ENCODE results near the gene ZNF215. TPM values are rescaled to one million over a fixed set of nuclear protein-coding genes. Genes with fewer than 3 reads are reported as not detected.

The ZNF215 gene
- polyA plus RNA-seq, 1 of the 3 experiments (the other 2 are of a cell fraction): 0.15 TPM

- H3K27ac ChIP-seq (ENCODE audit: low read depth in 2 of 2, low read length in 1 of 2): no peak overlapping the region
- no peaks in the 10 kb centered on the region for H3K9me3 ChIP-seq
- no peaks in the 10 kb centered on the region for H3K9me2 ChIP-seq
- H3K4me3 ChIP-seq (ENCODE audit: low read depth in 2 of 2, low read length in 1 of 2): no peak overlapping the region
- CTCF ChIA-PET: no interaction called here
- no peaks in the 10 kb centered on the region for H3K79me2 ChIP-seq (ENCODE audit: insufficient read depth)
- H4K20me1 ChIP-seq (ENCODE audit: insufficient read depth): no peaks in the 10 kb centered on the region
- H3K27me3 ChIP-seq (ENCODE audit: insufficient read depth): no peaks in the 10 kb centered on the region
- no peaks in the 10 kb centered on the region for H3F3A ChIP-seq (replicated peaks; ENCODE audit: insufficient read depth)
- no peaks in the 10 kb centered on the region for H3K36me3 ChIP-seq (replicated peaks in 1 of 2; ENCODE audit: control insufficient read depth in 1 of 2, insufficient read depth in 2 of 2, low read length in 1 of 2)
- TF ChIP-seq RXRA (IDR thresholded peaks at IDR 0.05; ENCODE audit: borderline replicate concordance, low read depth) (no peak), RFX5 (IDR thresholded peaks at IDR 0.05; ENCODE audit: low read length) (no peak), PBX3 (IDR thresholded peaks at IDR 0.05) (no peak), SIN3A (IDR thresholded peaks at IDR 0.05; ENCODE audit: borderline replicate concordance, low read depth, low read length) (no peak), YY1 (IDR thresholded peaks at IDR 0.05; ENCODE audit: low read depth) (no peak), MAX (IDR thresholded peaks at IDR 0.05; ENCODE audit: low read depth) (no peak), SMC3 (IDR thresholded peaks at IDR 0.05; ENCODE audit: low read depth, low read length) (no peak), JUND (IDR thresholded peaks at IDR 0.05) (no peak), CTCF (IDR thresholded peaks at IDR 0.05) (no peak), MEF2A (IDR thresholded peaks at IDR 0.05; ENCODE audit: borderline replicate concordance, low read depth) (no peak)
- no peak overlapping the region for H2AFZ ChIP-seq (ENCODE audit: low read depth)
- H3K4me2 ChIP-seq: no peak overlapping the region
- WGBS (ENCODE audit: low lambda C conversion rate): 5% methylated on average over 3 of the region's 3 CpGs
- POLR2A ChIA-PET: no interaction called here
- DNase-seq: no peak
- no peak overlapping the region for H3K9ac ChIP-seq
- no peaks in the 10 kb centered on the region for H3K4me1 ChIP-seq (ENCODE audit: control insufficient read depth in 1 of 2, insufficient read depth in 2 of 2, low read depth in 1 of 2, low read length in 1 of 2)
These were observed 14.8 kb upstream of the ZNF215 start for GRCh38 chr11:6911378-6911777.

GRCh38 chr11:6911948-6912347 lies 14.3 kb upstream of the ZNF215 start:
- H3K79me2 ChIP-seq (ENCODE audit: insufficient read depth): no peaks in the 10 kb centered on the region
- ChIA-PET POLR2A (no interaction called here), CTCF (no interaction called here)
- no peak overlapping the region for H3K4me2 ChIP-seq
- no peak overlapping the region for H3K4me3 ChIP-seq (ENCODE audit: low read depth in 2 of 2, low read length in 1 of 2)
- TF ChIP-seq MXI1 (IDR thresholded peaks at IDR 0.05; ENCODE audit: low read depth, low read length) (no peak), FOXJ3 (CRISPR knock-in tag; IDR thresholded peaks at IDR 0.05) (no peak), USF1 (IDR thresholded peaks at IDR 0.05; ENCODE audit: borderline replicate concordance, low read depth) (no peak), ELF1 (IDR thresholded peaks at IDR 0.05) (no peak), GABPA (IDR thresholded peaks at IDR 0.05; ENCODE audit: low read depth) (no peak), EP300 (IDR thresholded peaks at IDR 0.05; ENCODE audit: borderline replicate concordance in 1 of 2, low read depth in 1 of 2, low read length in 1 of 2) (no peak), TAF1 (IDR thresholded peaks at IDR 0.05; ENCODE audit: borderline replicate concordance, low read depth, low read length) (no peak), POLR2AphosphoS5 (IDR thresholded peaks at IDR 0.05; ENCODE audit: low read depth, low read length) (no peak), MEF2A (IDR thresholded peaks at IDR 0.05; ENCODE audit: borderline replicate concordance, low read depth) (no peak), PBX3 (IDR thresholded peaks at IDR 0.05) (no peak), RXRA (IDR thresholded peaks at IDR 0.05; ENCODE audit: borderline replicate concordance, low read depth) (no peak), RAD21 (IDR thresholded peaks at IDR 0.05; ENCODE audit: low read length) (no peak), SMC3 (IDR thresholded peaks at IDR 0.05; ENCODE audit: low read depth, low read length) (no peak), NRF1 (IDR thresholded peaks at IDR 0.05; ENCODE audit: low read depth, low read length) (no peak), RFX5 (IDR thresholded peaks at IDR 0.05; ENCODE audit: low read length) (no peak), TEAD4 (IDR thresholded peaks at IDR 0.05; ENCODE audit: borderline replicate concordance, insufficient read depth) (no peak)
- no peak overlapping the region for H3K27ac ChIP-seq (ENCODE audit: low read depth in 2 of 2, low read length in 1 of 2)
- DNase-seq: no peak
- WGBS (ENCODE audit: low lambda C conversion rate): 12% methylated on average over 3 of the region's 3 CpGs
- no peaks in the 10 kb centered on the region for H4K20me1 ChIP-seq (ENCODE audit: insufficient read depth)
- H2AFZ ChIP-seq (ENCODE audit: low read depth): no peak overlapping the region
- H3K9me3 ChIP-seq: no peaks in the 10 kb centered on the region
- no peaks in the 10 kb centered on the region for H3F3A ChIP-seq (replicated peaks; ENCODE audit: insufficient read depth)
- H3K36me3 ChIP-seq (replicated peaks in 1 of 2; ENCODE audit: control insufficient read depth in 1 of 2, insufficient read depth in 2 of 2, low read length in 1 of 2): no peaks in the 10 kb centered on the region
- H3K4me1 ChIP-seq (ENCODE audit: control insufficient read depth in 1 of 2, insufficient read depth in 2 of 2, low read depth in 1 of 2, low read length in 1 of 2): no peaks in the 10 kb centered on the region
- H3K27me3 ChIP-seq (ENCODE audit: insufficient read depth): no peaks in the 10 kb centered on the region
- H3K9me2 ChIP-seq: no peaks in the 10 kb centered on the region
- H3K9ac ChIP-seq: no peak overlapping the region

All from SK-N-SH (cell line).